H1 (cell line): ENCODE measurements around the gene SNRNP70. TPM values are rescaled to one million over a fixed set of nuclear protein-coding genes. Genes with fewer than 3 reads are reported as not detected.

Source experiments
- CTCF ChIA-PET: fragments of 300-600 bp; sonication (Branson Sonifier 250); formaldehyde crosslinking; loops from one replicate; lab custom pipeline; 2021; ENCODE audit not compliant: partially characterized antibody; lab: Charles Lee
- POLR2A ChIA-PET: fragments of 300-600 bp; sonication (Branson Sonifier 250); formaldehyde crosslinking; loops from one replicate; lab custom pipeline; 2021; ENCODE audit warnings: inconsistent platforms; ENCODE audit not compliant: partially characterized antibody; lab: Charles Lee
- DNase-seq, 2 experiments: peaks; one replicate each; pipeline versions ENCODE4 v3.0.0 to v3.0.0-alpha.2; 2010 to 2022; ENCODE audit warnings: low spot score in 2 of 2, low read depth in 1 of 2, mixed read lengths in 1 of 2
- FAIRE-seq: peaks from 2 replicates; lab custom pipeline; 2011; peaks lifted over from hg19 to GRCh38; lab: Jason Lieb, UNC
- H2AFZ ChIP-seq: 2 replicates; pipeline ENCODE4 v1.8.1; 2012; ENCODE audit warnings: low read length, inconsistent platforms
- H2AK5ac ChIP-seq: 2 replicates; pipeline ENCODE4 v1.6.1; 2013; ENCODE audit warnings: low read depth, low read length
- H2BK120ac ChIP-seq: replicated peaks from 2 replicates; pipeline ENCODE3; 2013; ENCODE audit warnings: low read depth, low read length, inconsistent platforms
- H2BK12ac ChIP-seq: 2 replicates; pipeline ENCODE4 v1.6.1; 2013; ENCODE audit warnings: low read depth, low read length
- H2BK15ac ChIP-seq: 2 replicates; pipeline ENCODE4 v1.6.1; 2013; ENCODE audit warnings: low read length
- H2BK20ac ChIP-seq: 2 replicates; pipeline ENCODE4 v1.6.1; 2013; ENCODE audit warnings: low read length
- H2BK5ac ChIP-seq: 2 replicates; pipeline ENCODE4 v1.6.1; 2013; ENCODE audit warnings: low read depth, low read length
- H3K14ac ChIP-seq: 2 replicates; pipeline ENCODE4 v1.6.1; 2013; ENCODE audit warnings: inconsistent platforms; ENCODE audit not compliant: insufficient read length
- H3K18ac ChIP-seq: 2 replicates; pipeline ENCODE4 v1.6.1; 2013; ENCODE audit warnings: low read length; ENCODE audit errors: extremely low read depth
- H3K23ac ChIP-seq: 2 replicates; pipeline ENCODE4 v1.6.1; 2013; ENCODE audit warnings: inconsistent platforms; ENCODE audit not compliant: insufficient read length
- H3K23me2 ChIP-seq: 2 replicates; pipeline ENCODE4 v1.6.1; 2013; ENCODE audit warnings: low read depth, low read length
- H3K27ac ChIP-seq: 2 replicates; pipeline ENCODE4 v1.6.1; 2011; ENCODE audit warnings: low read depth, low read length, inconsistent platforms
- H3K27me3 ChIP-seq, 4 experiments: replicated peaks in 1 of 4; 1 replicate in 1 of 4; 2 replicates in 3 of 4; pipeline versions ENCODE4 v1.6.1 to v1.8.1; 2011 to 2013; ENCODE audit warnings: low read length in 3 of 4, mild to moderate bottlenecking in 3 of 4, inconsistent platforms in 2 of 4, mixed read lengths in 2 of 4, moderate library complexity in 1 of 4; ENCODE audit not compliant: control insufficient read depth in 3 of 4, insufficient read depth in 3 of 4; ENCODE audit errors: extremely low read depth in 1 of 4
- H3K36me3 ChIP-seq, 4 experiments: 2 replicates each; pipeline versions ENCODE4 v1.6.1 to v1.8.1; 2011 to 2013; ENCODE audit warnings: mild to moderate bottlenecking in 4 of 4, low read length in 3 of 4, moderate library complexity in 2 of 4, control low read depth in 1 of 4, inconsistent platforms in 1 of 4; ENCODE audit not compliant: insufficient read depth in 4 of 4, control insufficient read depth in 2 of 4
- H3K4ac ChIP-seq: replicated peaks from 2 replicates; pipeline ENCODE3; 2013; ENCODE audit warnings: low read length, low read depth, mixed read lengths, inconsistent platforms; ENCODE audit not compliant: insufficient read length
- H3K4me1 ChIP-seq, 4 experiments: replicated peaks in 1 of 4; 1 replicate in 1 of 4; 2 replicates in 3 of 4; pipeline versions ENCODE4 v1.6.1 to v1.8.1; 2011 to 2013; ENCODE audit warnings: low read length in 3 of 4, inconsistent platforms in 2 of 4, mixed read lengths in 1 of 4; ENCODE audit not compliant: insufficient read depth in 4 of 4, control insufficient read depth in 3 of 4
- H3K4me2 ChIP-seq, 2 experiments: 2 replicates each; pipeline versions ENCODE4 v1.6.1 to v1.8.1; 2011 to 2013; ENCODE audit warnings: low read depth in 2 of 2, low read length in 2 of 2, control low read depth in 1 of 2, inconsistent platforms in 1 of 2, mild to moderate bottlenecking in 1 of 2; ENCODE audit not compliant: insufficient read depth in 1 of 2
- H3K4me3 ChIP-seq, 4 experiments: fragments of 200-600, 300-600 bp in 1 of 4; sonication (generic), shearing (Covaris generic), sonication (Bioruptor Twin) in 1 of 4; 2 replicates each; pipeline versions ENCODE4 v1.5.1 to v1.8.1; 2011 to 2016; ENCODE audit warnings: low read length in 4 of 4, low read depth in 3 of 4, control low read depth in 2 of 4, inconsistent platforms in 2 of 4, mild to moderate bottlenecking in 2 of 4, mixed read lengths in 1 of 4, moderate library complexity in 1 of 4; ENCODE audit not compliant: insufficient read depth in 2 of 4; ENCODE audit errors: extremely low read depth in 1 of 4
- H3K56ac ChIP-seq: replicated peaks from 2 replicates; pipeline ENCODE3; 2013; ENCODE audit warnings: low read depth, mild to moderate bottlenecking, mixed read lengths, low read length, inconsistent platforms; ENCODE audit not compliant: insufficient read length
- H3K79me1 ChIP-seq: 2 replicates; pipeline ENCODE4 v1.6.1; 2013; ENCODE audit warnings: low read depth, low read length, control low read depth
- H3K79me2 ChIP-seq, 2 experiments: 2 replicates each; pipeline versions ENCODE4 v1.6.1 to v1.8.1; 2012 to 2013; ENCODE audit warnings: low read length in 2 of 2, mild to moderate bottlenecking in 2 of 2, inconsistent platforms in 1 of 2; ENCODE audit not compliant: insufficient read depth in 2 of 2, control insufficient read depth in 1 of 2
- H3K9ac ChIP-seq, 4 experiments: replicated peaks in 1 of 4; 1 replicate in 1 of 4; 2 replicates in 3 of 4; pipeline versions ENCODE4 v1.6.1 to v1.8.1; 2011 to 2013; ENCODE audit warnings: low read depth in 3 of 4, low read length in 3 of 4, control low read depth in 2 of 4, mild to moderate bottlenecking in 2 of 4, moderate library complexity in 2 of 4, inconsistent platforms in 1 of 4; ENCODE audit errors: extremely low read depth in 1 of 4
- H3K9me3 ChIP-seq, 2 experiments: 2 replicates each; pipeline versions ENCODE4 v1.6.1 to v1.8.1; 2012 to 2013; ENCODE audit warnings: mild to moderate bottlenecking in 2 of 2, moderate library complexity in 2 of 2, control low read depth in 1 of 2, inconsistent platforms in 1 of 2, low read depth in 1 of 2, low read length in 1 of 2, mixed read lengths in 1 of 2; ENCODE audit not compliant: insufficient read depth in 2 of 2
- H4K20me1 ChIP-seq, 2 experiments: replicated peaks in 1 of 2; 2 replicates each; pipeline versions ENCODE3 to v1.8.1; 2011 to 2013; ENCODE audit warnings: inconsistent platforms in 2 of 2, low read length in 2 of 2, mild to moderate bottlenecking in 1 of 2; ENCODE audit not compliant: insufficient read depth in 2 of 2, control insufficient read depth in 1 of 2
- H4K5ac ChIP-seq: 2 replicates; pipeline ENCODE4 v1.6.1; 2013; ENCODE audit warnings: low read length, low read depth, mixed read lengths, inconsistent platforms; ENCODE audit not compliant: insufficient read length
- H4K8ac ChIP-seq: 2 replicates; pipeline ENCODE4 v1.8.0; 2013; ENCODE audit warnings: mild to moderate bottlenecking, moderate library complexity, low read length, inconsistent platforms; ENCODE audit not compliant: insufficient read depth; ENCODE audit errors: extremely low read depth
- H4K91ac ChIP-seq: replicated peaks from 2 replicates; pipeline ENCODE3; 2013; ENCODE audit warnings: low read length, mixed read lengths, inconsistent platforms; ENCODE audit not compliant: insufficient read length
- BCL11A ChIP-seq, 2 experiments: IDR thresholded peaks; one replicate each; pipeline ENCODE4 v1.6.1; 2011; ENCODE audit warnings: low read depth in 2 of 2, low read length in 2 of 2, mild to moderate bottlenecking in 2 of 2
- CBX8 ChIP-seq: fragments of 300-800, 300-1000 bp; sonication (generic); IDR thresholded peaks from 2 replicates; pipeline ENCODE4 v1.7.1; 2016; ENCODE audit warnings: low read depth, low read length, borderline replicate concordance
- CHD1 ChIP-seq: IDR thresholded peaks from 2 replicates; pipeline ENCODE4 v1.6.1; 2012; ENCODE audit warnings: low read depth, low read length, improper control_type of control experiment
- CREB1 ChIP-seq: IDR thresholded peaks from 2 replicates; pipeline ENCODE4 v1.6.1; 2012; ENCODE audit warnings: inconsistent platforms
- E2F6 ChIP-seq: IDR thresholded peaks from 2 replicates; pipeline ENCODE4 v1.6.1; 2012; ENCODE audit warnings: inconsistent platforms
- EZH2 ChIP-seq: fragments of 200-600 bp; sonication (generic); IDR thresholded peaks from 2 replicates; pipeline ENCODE4 v1.7.1; 2012; ENCODE audit warnings: low read depth, mild to moderate bottlenecking, moderate library complexity, low read length, inconsistent platforms; ENCODE audit not compliant: severe bottlenecking
- POLR2AphosphoS5 ChIP-seq: IDR thresholded peaks from 2 replicates; pipeline ENCODE4 v1.6.1; 2011; ENCODE audit warnings: low read depth, low read length
- RAD21 ChIP-seq, 2 experiments: IDR thresholded peaks in 1 of 2; conservative IDR thresholded peaks in 1 of 2; 2 replicates each; pipeline ENCODE4 v1.6.1; 2011; ENCODE audit warnings: low read depth in 2 of 2, low read length in 2 of 2, improper control_type of control experiment in 1 of 2, inconsistent platforms in 1 of 2, mild to moderate bottlenecking in 1 of 2, moderate library complexity in 1 of 2
- SP2 ChIP-seq: IDR thresholded peaks from 2 replicates; pipeline ENCODE4 v1.6.1; 2012; ENCODE audit warnings: mild to moderate bottlenecking, low read length, inconsistent platforms
- SP4 ChIP-seq: IDR thresholded peaks from 2 replicates; pipeline ENCODE4 v1.6.1; 2012; ENCODE audit warnings: low read length, inconsistent platforms
- TAF1 ChIP-seq: IDR thresholded peaks from 2 replicates; pipeline ENCODE4 v1.6.1; 2011; ENCODE audit warnings: mild to moderate bottlenecking, low read depth, low read length
- WGBS, 2 experiments: shearing (Covaris generic) in 1 of 2; methylation state at CpG; one replicate each; pipeline versions ENCODE4 v1.1.6 to v1.1.7; 2013 to 2015; ENCODE audit warnings: low lambda C conversion rate in 2 of 2, mixed read lengths in 2 of 2, inconsistent platforms in 1 of 2, low coverage in 1 of 2, missing lambda C conversion rate in 1 of 2; ENCODE audit not compliant: insufficient replicate concordance in 2 of 2, insufficient coverage in 1 of 2, insufficient read length in 1 of 2; ENCODE audit errors: extremely low coverage in 1 of 2, missing lambda C conversion rate in 1 of 2; 5-methylcytosine and 5-hydroxymethylcytosine counted together
- polyA plus RNA-seq, 7 experiments: library from polyadenylated mRNA; depleted of rRNA in 3 of 7; stranded (reverse) in 5 of 7; unstranded in 2 of 7; fragments of >200 nt in 5 of 7; fragments of 200-250 nt in 2 of 7; gene quantifications; 1 replicate in 5 of 7; 2 replicates in 1 of 7; 4 replicates in 1 of 7; pipeline versions ENCODE4 v1.2.1 to v1.2.3, GENCODE V29; 2011 to 2013; ENCODE audit warnings: missing spikeins in 2 of 7, mixed read lengths in 2 of 7
- total RNA-seq: library from RNA; stranded (reverse); fragmentation: NEBNext Ultra II Directional; extraction: Animal tissue kit (Norgen Biotek cat#: 25700); gene quantifications from 2 replicates; pipeline ENCODE4 v1.2.1, GENCODE V29; 2021

SNRNP70 gene
- total and polyA plus RNA-seq, 2 of the 8 experiments (the other 6 are each of a cell fraction or from before 2014, with no cell fraction given), result 231 to 235 TPM

GRCh38 chr19:49142866-49143335 lies 57.6 kb downstream of the SNRNP70 start:
- H3K4ac ChIP-seq, result no peak overlapping the region
- 0 out of 2 replicates have a peak overlapping the region, but pooled peaks have one; percentile 9 for H3K18ac ChIP-seq
- H4K91ac ChIP-seq, result no peak overlapping the region
- H2AK5ac ChIP-seq, result no peak overlapping the region
- H3K9me3 ChIP-seq, result no peaks in the 10 kb centered on the region
- FAIRE-seq (peak; percentile 89), DNase-seq (peak in 1 of 2 experiments; percentile 90)
- no peaks in the 10 kb centered on the region; a peak in 1 of 8 replicates for H3K36me3 ChIP-seq
- H4K5ac ChIP-seq, result no peak overlapping the region
- H2BK20ac ChIP-seq, result no peak overlapping the region
- H4K20me1 ChIP-seq, result peaks cover 0 to 4% of the 10 kb centered on the region in 2 experiments
- no peak overlapping the region for H3K14ac ChIP-seq
- no peak overlapping the region for H3K56ac ChIP-seq
- H3K4me2 ChIP-seq, result peak overlapping the region; percentile 82 to 99
- H2BK5ac ChIP-seq, result no peak overlapping the region
- no peak overlapping the region for H3K27ac ChIP-seq
- no peaks in the 10 kb centered on the region for H3K79me2 ChIP-seq
- H4K8ac ChIP-seq, result no peak overlapping the region
- H3K4me1 ChIP-seq, result peaks cover 0 to 12% (median 3%) of the 10 kb centered on the region in 4 experiments; a peak in 4 of 7 replicates
- H3K4me3 ChIP-seq, result peak overlapping the region; percentile 59 to 73 (median 64)
- peak overlapping the region in 2 of 4 experiments; percentile 59 to 65; a peak in 2 of 7 replicates for H3K9ac ChIP-seq
- 0 out of 2 replicates have a peak, but pooled peaks cover 2% of the 10 kb centered on the region for H3K79me1 ChIP-seq
- ChIA-PET POLR2A (interaction anchor here (0.7 to 1.5 kb wide), 6 partner anchors 9 to 1294 kb away, joined by 3 to 5 read pairs (median 3); no protein-coding TSS in a partner anchor), CTCF (interaction anchor here (0.6 to 6.4 kb wide), 5 partner anchors 11 to 420 kb away, joined by 3 to 99 read pairs (median 3); no protein-coding TSS in a partner anchor)
- 5% methylated on average over 21 of the region's 21 CpGs; no CpG with 5 or more reads in 1 of the 2 experiments for WGBS, 2 experiments
- 0 out of 2 replicates have a peak overlapping the region, but pooled peaks have one; percentile 47 for H2AFZ ChIP-seq
- no peak overlapping the region for H2BK120ac ChIP-seq
- H3K27me3 ChIP-seq, result no peaks in the 10 kb centered on the region
- no peak overlapping the region for H3K23ac ChIP-seq
- H3K23me2 ChIP-seq, result peaks cover 9% of the 10 kb centered on the region; the same call in 1 of the 2 replicates
- no peak overlapping the region for H2BK15ac ChIP-seq
- H2BK12ac ChIP-seq, result no peak overlapping the region
- TF ChIP-seq POLR2AphosphoS5 (peak; percentile 66; the same call in 1 of the 2 replicates), SP2 (peak; percentile 15; the same call in 1 of the 2 replicates), SP4 (0 out of 2 replicates have a peak, but pooled peaks have one; percentile 33), CREB1 (0 out of 2 replicates have a peak, but pooled peaks have one; percentile 34), CHD1 (no peak), TAF1 (0 out of 2 replicates have a peak, but pooled peaks have one; percentile 15), RAD21 (IDR thresholded peaks at IDR 0.05 in 1 of 2, conservative IDR thresholded peaks at IDR 0.05 in 1 of 2; ENCODE audit: low read depth in 2 of 2, low read length in 2 of 2) (no peak), BCL11A (IDR thresholded peaks at IDR 0.05; ENCODE audit: low read depth in 2 of 2, low read length in 2 of 2) (no peak), EZH2 (no peak), CBX8 (no peak), E2F6 (peak; percentile 27; the same call in 1 of the 2 replicates)
